ENCODE data around the gene NTM. TPM values are rescaled to one million over a fixed set of nuclear protein-coding genes. Genes with fewer than 3 reads are reported as not detected.

NTM gene
- total RNA-seq, 4 donors from 2014 or later = 0.40 to 3.1 (median 2.1) TPM; not detected in 1

DNA sequence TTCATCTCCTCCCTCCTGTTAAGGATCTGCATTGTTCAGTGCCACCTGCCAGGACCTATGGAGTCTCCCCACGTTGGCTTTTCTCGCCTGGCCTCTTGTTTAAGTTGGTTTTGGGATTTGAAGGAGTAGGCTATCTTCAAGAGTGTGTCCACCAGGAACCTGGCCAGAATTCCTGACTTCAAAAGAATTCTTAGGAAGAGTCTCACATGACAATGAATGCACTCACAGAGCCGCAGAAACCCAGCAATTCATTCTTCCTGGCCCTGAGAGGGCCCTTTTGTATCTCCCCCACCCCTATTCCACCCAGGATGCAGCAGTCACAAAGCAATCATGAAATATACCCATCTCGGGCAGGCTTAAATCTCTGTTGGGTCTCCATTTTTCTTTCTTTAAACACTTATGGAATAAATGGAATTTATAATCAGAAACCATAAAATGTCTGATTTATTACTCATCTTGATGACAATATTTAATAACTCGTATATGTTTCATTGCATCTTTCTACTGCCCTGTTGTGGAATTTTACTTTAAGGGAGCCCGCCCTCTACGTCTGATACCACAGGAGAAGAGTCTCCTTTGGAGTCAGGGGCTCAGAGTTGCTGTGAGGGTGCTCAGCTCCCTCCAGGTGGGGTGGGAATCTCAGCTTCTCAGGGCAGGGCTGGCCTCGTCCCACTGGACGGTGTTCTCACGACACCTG, 507.0 kb downstream of the NTM start:
- H3K36me3 ChIP-seq = no peaks in the 10 kb centered on the region
- intact Hi-C loops (cut with DNase I; ENCODE audit: low total_unique reads) = loop anchor here (5.0 kb wide), 1 partner anchor 270 kb away; no protein-coding TSS in a partner anchor
- TF ChIP-seq POLR2AphosphoS5 (IDR thresholded peaks at IDR 0.05) = no peak
- no peak for TF ChIP-seq EP300 (IDR thresholded peaks at IDR 0.05; ENCODE audit: low read depth)
- TF ChIP-seq POLR2A (IDR thresholded peaks at IDR 0.05) = no peak
- TF ChIP-seq, protein P1, sequence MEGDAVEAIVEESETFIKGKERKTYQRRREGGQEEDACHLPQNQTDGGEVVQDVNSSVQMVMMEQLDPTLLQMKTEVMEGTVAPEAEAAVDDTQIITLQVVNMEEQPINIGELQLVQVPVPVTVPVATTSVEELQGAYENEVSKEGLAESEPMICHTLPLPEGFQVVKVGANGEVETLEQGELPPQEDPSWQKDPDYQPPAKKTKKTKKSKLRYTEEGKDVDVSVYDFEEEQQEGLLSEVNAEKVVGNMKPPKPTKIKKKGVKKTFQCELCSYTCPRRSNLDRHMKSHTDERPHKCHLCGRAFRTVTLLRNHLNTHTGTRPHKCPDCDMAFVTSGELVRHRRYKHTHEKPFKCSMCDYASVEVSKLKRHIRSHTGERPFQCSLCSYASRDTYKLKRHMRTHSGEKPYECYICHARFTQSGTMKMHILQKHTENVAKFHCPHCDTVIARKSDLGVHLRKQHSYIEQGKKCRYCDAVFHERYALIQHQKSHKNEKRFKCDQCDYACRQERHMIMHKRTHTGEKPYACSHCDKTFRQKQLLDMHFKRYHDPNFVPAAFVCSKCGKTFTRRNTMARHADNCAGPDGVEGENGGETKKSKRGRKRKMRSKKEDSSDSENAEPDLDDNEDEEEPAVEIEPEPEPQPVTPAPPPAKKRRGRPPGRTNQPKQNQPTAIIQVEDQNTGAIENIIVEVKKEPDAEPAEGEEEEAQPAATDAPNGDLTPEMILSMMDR (IDR thresholded peaks at IDR 0.05) = no peak
- in situ Hi-C loops (cut with MboI; ENCODE audit: low pct_ligation_motif_present in 1 of 4, low pct_unique_long_range_greater_than_20kb in 1 of 4, low sequenced_read_pairs in 3 of 4) = no loop called here
- H3K9me3 ChIP-seq = no peaks in the 10 kb centered on the region
- no peaks in the 10 kb centered on the region for H3K4me1 ChIP-seq
- H3K27ac ChIP-seq = no peak overlapping the region
- no peaks in the 10 kb centered on the region for H3K27me3 ChIP-seq
- WGBS, 2 donors (ENCODE audit: low coverage in 1 of 2) = 77 to 84% methylated on average over 4 to 10 of the region's 10 CpGs
- no peak overlapping the region for H3K4me3 ChIP-seq
- no peak for DNase-seq

DNA sequence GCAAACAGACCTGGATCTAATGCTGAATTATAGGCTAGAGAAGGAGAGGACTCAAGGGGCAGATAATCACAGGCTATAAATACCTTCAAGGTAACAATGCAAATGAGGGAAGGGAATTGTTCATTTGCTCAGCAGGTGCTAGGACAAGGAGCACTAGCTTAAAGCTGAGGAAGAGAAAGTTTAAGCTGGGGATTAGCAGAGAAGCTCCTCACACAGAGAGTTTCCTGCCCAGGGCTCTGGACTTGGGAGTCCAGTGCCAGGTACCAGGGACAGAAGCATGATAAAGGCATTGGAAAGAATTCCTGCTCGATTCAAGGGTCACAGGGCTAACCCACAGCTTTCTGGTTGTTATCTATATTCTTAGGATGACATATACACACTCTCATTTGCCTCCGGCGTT, 509.9 kb downstream of the NTM start:
- intact Hi-C loops (cut with DNase I; ENCODE audit: low total_unique reads) (no loop called here), in situ Hi-C loops (cut with MboI; ENCODE audit: low pct_ligation_motif_present in 1 of 4, low pct_unique_long_range_greater_than_20kb in 1 of 4, low sequenced_read_pairs in 3 of 4) (no loop called here)
- Histone ChIP-seq H3K27ac (no peak overlapping the region), H3K27me3 (no peaks in the 10 kb centered on the region), H3K36me3 (no peaks in the 10 kb centered on the region), H3K4me1 (no peaks in the 10 kb centered on the region), H3K4me3 (no peak overlapping the region), H3K9me3 (no peaks in the 10 kb centered on the region)
- no peak for DNase-seq
- TF ChIP-seq, protein P1 (IDR thresholded peaks at IDR 0.05) = no peak
- TF ChIP-seq POLR2AphosphoS5 (IDR thresholded peaks at IDR 0.05) (no peak), POLR2A (IDR thresholded peaks at IDR 0.05) (no peak), EP300 (IDR thresholded peaks at IDR 0.05; ENCODE audit: low read depth) (no peak)
- WGBS, 2 donors (ENCODE audit: low coverage in 1 of 2) = 26 to 40% methylated on average over 3 of the region's 3 CpGs

DNA sequence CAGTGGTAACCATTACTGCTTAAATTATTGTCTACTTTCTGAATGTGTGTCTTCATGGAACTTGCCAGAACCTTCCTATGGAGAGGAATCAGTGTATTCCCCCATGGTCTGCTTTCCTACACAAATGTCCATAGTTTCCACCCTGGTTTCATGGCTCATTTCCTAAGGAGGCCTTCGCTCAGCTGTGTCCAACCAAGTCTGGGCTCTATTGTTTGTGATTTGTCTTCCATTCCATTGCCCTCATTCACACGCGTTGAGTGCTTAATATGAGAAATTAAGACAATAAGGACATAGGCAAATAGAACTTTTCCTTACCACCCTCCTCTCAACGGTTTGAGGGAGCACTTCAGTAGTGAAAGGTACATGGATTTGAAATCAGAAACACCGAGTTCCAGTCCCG, 510.6 kb downstream of the NTM start:
- no peak overlapping the region for H3K27ac ChIP-seq
- in situ Hi-C loops (cut with MboI; ENCODE audit: low pct_ligation_motif_present in 1 of 4, low pct_unique_long_range_greater_than_20kb in 1 of 4, low sequenced_read_pairs in 3 of 4) (no loop called here), intact Hi-C loops (cut with DNase I; ENCODE audit: low total_unique reads) (no loop called here)
- no peaks in the 10 kb centered on the region for H3K4me1 ChIP-seq
- 69 to 83% methylated on average over 6 of the region's 6 CpGs for WGBS, 2 donors (ENCODE audit: low coverage in 1 of 2)
- H3K36me3 ChIP-seq = no peaks in the 10 kb centered on the region
- no peaks in the 10 kb centered on the region for H3K27me3 ChIP-seq
- TF ChIP-seq POLR2A (IDR thresholded peaks at IDR 0.05) (no peak), POLR2AphosphoS5 (IDR thresholded peaks at IDR 0.05) (no peak), EP300 (IDR thresholded peaks at IDR 0.05; ENCODE audit: low read depth) (no peak)
- TF ChIP-seq, protein P1 (IDR thresholded peaks at IDR 0.05) = no peak
- H3K9me3 ChIP-seq = no peaks in the 10 kb centered on the region
- H3K4me3 ChIP-seq = no peak overlapping the region
- DNase-seq = no peak

DNA sequence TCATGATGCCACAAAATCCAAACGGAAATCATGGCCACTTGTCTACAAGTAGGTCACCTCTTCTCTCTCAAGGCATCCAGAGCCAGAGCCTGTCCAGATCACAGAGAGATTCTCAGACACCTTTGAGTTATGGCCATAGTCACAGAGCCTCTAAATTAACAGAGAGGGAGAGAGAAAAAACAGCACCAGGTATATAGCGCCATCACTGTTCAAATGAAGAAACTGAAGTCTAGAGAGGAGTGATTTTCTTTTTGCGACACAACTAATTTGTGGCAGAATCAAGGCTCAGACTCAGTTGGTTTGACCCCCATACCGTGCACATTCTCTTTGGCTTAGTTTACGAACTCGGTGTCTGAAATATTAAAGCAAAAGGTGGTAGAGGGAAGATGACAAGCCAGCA, 512.9 kb downstream of the NTM start:
- DNase-seq = no peak
- Histone ChIP-seq H3K27me3 (no peaks in the 10 kb centered on the region), H3K4me1 (peaks cover 0 to 2% (median 0%) of the 10 kb centered on the region in 4 donors), H3K36me3 (no peaks in the 10 kb centered on the region), H3K9me3 (no peaks in the 10 kb centered on the region), H3K4me3 (no peak overlapping the region), H3K27ac (no peak overlapping the region)
- in situ Hi-C loops (cut with MboI; ENCODE audit: low pct_ligation_motif_present in 1 of 4, low pct_unique_long_range_greater_than_20kb in 1 of 4, low sequenced_read_pairs in 3 of 4) (no loop called here), intact Hi-C loops (cut with DNase I; ENCODE audit: low total_unique reads) (no loop called here)
- TF ChIP-seq EP300 (IDR thresholded peaks at IDR 0.05; ENCODE audit: low read depth) = no peak
- TF ChIP-seq POLR2AphosphoS5 (IDR thresholded peaks at IDR 0.05) = no peak
- TF ChIP-seq, protein P1 (IDR thresholded peaks at IDR 0.05) = no peak
- TF ChIP-seq POLR2A (IDR thresholded peaks at IDR 0.05) = no peak
- 82 to 87% methylated on average over 6 of the region's 6 CpGs for whole genome bisulfite sequencing, 2 donors (ENCODE audit: low coverage in 1 of 2)

All from transverse colon (tissue), 4 donors.